Activated CD8-positive, alpha-beta memory T cell treated with anti-CD3 and anti-CD28 coated beads, Interleukin-2, amount 50 U/mL, for 1 hour (primary cell): Measurements from ENCODE around the gene CORO2B.

Experiments
- DNase-seq: peaks from one replicate; pipeline ENCODE4 v3.0.0-alpha.2; 2020; ENCODE audit errors: extremely low read depth

The CORO2B gene

DNA sequence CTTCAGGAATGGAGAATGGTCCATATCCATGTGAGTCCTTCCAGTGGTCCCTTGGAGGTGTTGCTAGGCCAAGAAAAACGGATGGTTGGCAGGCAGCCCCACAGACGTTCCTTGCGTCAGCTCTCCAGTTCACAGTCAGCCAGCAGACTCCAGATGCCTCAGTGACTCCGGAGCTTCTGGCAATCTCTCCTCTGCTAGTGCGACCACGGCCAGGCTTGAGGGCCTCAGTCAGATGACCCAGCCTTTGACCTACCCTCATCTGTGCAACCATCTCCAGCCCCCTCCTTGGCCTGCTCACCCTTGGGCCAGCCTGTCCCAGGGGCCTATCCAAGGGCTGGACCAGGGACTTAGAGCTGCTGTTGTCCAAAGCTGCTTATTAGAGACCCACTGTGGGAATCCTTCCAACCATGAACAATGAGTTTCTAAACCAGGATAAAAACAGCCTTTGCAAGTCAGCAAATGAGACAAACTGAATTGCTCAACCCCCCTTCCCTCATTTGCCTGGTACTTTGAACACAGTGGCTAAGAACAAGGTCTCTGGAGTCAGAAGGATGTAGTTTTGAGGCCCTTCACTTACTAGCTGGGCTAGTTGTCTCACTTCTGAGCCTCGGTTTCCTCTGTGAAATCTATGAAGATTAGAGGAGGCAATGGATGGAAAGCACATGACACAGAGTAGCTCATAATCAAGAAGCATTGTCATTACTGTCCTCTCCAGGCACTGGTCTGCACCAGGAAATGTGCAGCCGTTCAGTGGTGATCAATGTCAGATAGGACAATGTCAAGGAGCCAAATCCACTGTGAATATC lies 197.1 kb downstream of the CORO2B start:
- DNase-seq, result no peak

DNA sequence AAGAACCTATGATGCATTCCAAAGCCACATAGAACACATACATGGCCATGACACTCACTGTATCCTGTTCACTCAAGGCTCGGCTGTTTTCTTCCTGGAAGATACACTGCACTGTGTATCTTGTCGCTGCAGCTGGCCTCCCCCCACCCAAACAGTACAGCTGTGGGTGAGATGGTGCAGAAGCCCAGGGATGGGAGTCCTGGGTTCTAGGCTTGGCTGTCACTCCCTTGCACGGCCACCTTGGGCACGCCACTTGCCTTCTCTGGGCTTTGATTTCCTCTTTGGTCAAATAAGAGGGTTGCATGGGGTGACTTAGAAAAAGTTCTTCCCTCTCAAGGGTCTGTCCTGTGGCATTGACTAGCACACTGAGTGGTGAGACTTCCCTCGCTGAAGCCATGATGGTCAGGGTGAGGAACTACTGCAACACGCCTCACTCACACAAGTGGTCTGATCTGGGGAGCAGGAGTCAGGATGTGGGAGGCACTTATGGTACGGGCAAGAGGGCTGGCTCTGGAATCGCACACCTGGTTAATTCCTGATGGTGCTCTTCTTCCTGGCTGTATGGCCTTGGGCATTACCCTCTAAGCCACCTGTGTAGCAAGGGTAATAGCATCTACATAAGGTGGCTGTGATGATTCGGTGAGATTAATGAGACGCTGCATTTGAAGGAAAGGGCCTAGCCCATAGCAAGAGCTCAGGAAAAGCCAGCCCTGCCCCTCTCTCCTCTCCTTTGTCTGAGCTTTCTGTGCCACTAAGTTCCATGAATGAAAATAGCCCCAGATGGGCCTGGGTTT lies 197.9 kb downstream of the CORO2B start:
- no peak for DNase-seq
